DND-41 (cell line): Measurements from ENCODE around the gene FRYL.

Experiments
- CTCF ChIP-seq: IDR thresholded peaks from 2 replicates; pipeline ENCODE4 v1.5.1; 2012; ENCODE audit warnings: borderline replicate concordance, low read length, moderate library complexity, mild to moderate bottlenecking; ENCODE audit not compliant: poor library complexity, severe bottlenecking; ENCODE audit errors: extremely low read depth
- EZH2 ChIP-seq: IDR thresholded peaks from 3 replicates; pipeline ENCODE4 v1.6.1; 2012; ENCODE audit warnings: borderline replicate concordance, low read depth, mild to moderate bottlenecking, moderate library complexity, low read length, inconsistent platforms; ENCODE audit not compliant: severe bottlenecking

- TF ChIP-seq CTCF, result no peak
- no peak for TF ChIP-seq EZH2
Measured at GRCh38 chr4:48585401-48585800, 194.7 kb downstream of the FRYL start.
